H1 (cell line): Measurements from ENCODE around the gene KIF26B.

Experiments used
- ASH2L ChIP-seq: fragments of 200-600, 300-600 bp; sonication (generic); IDR thresholded peaks from one replicate; pipeline ENCODE4 v1.7.1; 2017; ENCODE audit warnings: low read length
- BRCA1 ChIP-seq: IDR thresholded peaks from 2 replicates; pipeline ENCODE4 v1.6.1; 2012; ENCODE audit warnings: low read depth, low read length, improper control_type of control experiment
- EP300 ChIP-seq, 2 experiments: IDR thresholded peaks; 1 replicate in 1 of 2; 2 replicates in 1 of 2; pipeline ENCODE4 v1.6.1; 2011 to 2012; ENCODE audit warnings: low read depth in 2 of 2, low read length in 2 of 2, mild to moderate bottlenecking in 2 of 2, borderline replicate concordance in 1 of 2, inconsistent platforms in 1 of 2, moderate library complexity in 1 of 2
- EZH2 ChIP-seq: fragments of 200-600 bp; sonication (generic); IDR thresholded peaks from 2 replicates; pipeline ENCODE4 v1.7.1; 2012; ENCODE audit warnings: low read depth, mild to moderate bottlenecking, moderate library complexity, low read length, inconsistent platforms; ENCODE audit not compliant: severe bottlenecking
- MAFK ChIP-seq: IDR thresholded peaks from 2 replicates; pipeline ENCODE4 v1.6.1; 2012; ENCODE audit warnings: low read depth, mild to moderate bottlenecking, improper control_type of control experiment, low read length
- MAX ChIP-seq: IDR thresholded peaks from 2 replicates; pipeline ENCODE4 v1.6.1; 2012; ENCODE audit warnings: inconsistent platforms
- NANOG ChIP-seq: IDR thresholded peaks from 2 replicates; pipeline ENCODE4 v1.6.1; 2011; ENCODE audit warnings: low read length, low read depth, mild to moderate bottlenecking, inconsistent platforms; ENCODE audit not compliant: insufficient read depth, poor library complexity, severe bottlenecking
- POLR2AphosphoS5 ChIP-seq: IDR thresholded peaks from 2 replicates; pipeline ENCODE4 v1.6.1; 2011; ENCODE audit warnings: low read depth, low read length
- SP1 ChIP-seq: IDR thresholded peaks from 2 replicates; pipeline ENCODE4 v1.6.1; 2011; ENCODE audit warnings: low read depth, low read length
- SUZ12 ChIP-seq: fragments of 200-600 bp; sonication (generic); IDR thresholded peaks from 2 replicates; pipeline ENCODE4 v1.6.1; 2012; ENCODE audit warnings: mild to moderate bottlenecking, inconsistent platforms, low read length, moderate library complexity, mixed read lengths
- YY1 ChIP-seq: IDR thresholded peaks from 2 replicates; pipeline ENCODE4 v1.6.1; 2011; ENCODE audit warnings: low read depth, mild to moderate bottlenecking, low read length
- ZNF274 ChIP-seq: IDR thresholded peaks from 2 replicates; pipeline ENCODE4 v1.7.0; 2012; ENCODE audit warnings: low read length, borderline replicate concordance; ENCODE audit errors: extremely low read depth
- TF ChIP-seq, protein P1 (sequence below), 3 experiments: IDR thresholded peaks; 1 replicate in 2 of 3; 2 replicates in 1 of 3; pipeline versions ENCODE4 v1.5.1 to v1.6.1; 2011; ENCODE audit warnings: low read length in 3 of 3, mild to moderate bottlenecking in 3 of 3, inconsistent platforms in 2 of 3, low read depth in 1 of 3, moderate library complexity in 1 of 3; ENCODE audit not compliant: insufficient read depth in 1 of 3; ENCODE audit errors: control extremely low read depth in 1 of 3
- TF ChIP-seq, protein P2 (sequence below): IDR thresholded peaks from 2 replicates; pipeline ENCODE4 v1.6.1; 2011; ENCODE audit warnings: low read length, improper control_type of control experiment

DNA sequence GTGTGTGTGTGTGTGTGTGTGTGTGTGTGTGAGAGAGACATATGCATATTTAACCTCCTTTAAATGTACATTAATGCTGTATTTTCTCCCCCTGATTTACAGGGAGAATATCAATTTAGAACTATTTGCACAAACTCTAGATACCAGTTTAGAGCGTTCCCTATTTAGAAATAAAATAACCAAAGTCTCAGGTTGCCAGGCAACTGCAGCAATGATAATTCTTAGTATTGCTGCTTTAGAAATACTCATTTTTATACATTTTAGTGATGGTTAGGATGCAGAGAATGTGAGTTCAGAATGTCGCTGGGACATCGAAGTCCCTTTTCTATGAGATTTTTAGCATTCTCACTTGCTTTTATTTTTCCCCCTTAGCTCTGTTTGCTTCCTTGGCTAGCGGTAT lies 497.3 kb downstream of the KIF26B start:
- TF ChIP-seq, protein P1, sequence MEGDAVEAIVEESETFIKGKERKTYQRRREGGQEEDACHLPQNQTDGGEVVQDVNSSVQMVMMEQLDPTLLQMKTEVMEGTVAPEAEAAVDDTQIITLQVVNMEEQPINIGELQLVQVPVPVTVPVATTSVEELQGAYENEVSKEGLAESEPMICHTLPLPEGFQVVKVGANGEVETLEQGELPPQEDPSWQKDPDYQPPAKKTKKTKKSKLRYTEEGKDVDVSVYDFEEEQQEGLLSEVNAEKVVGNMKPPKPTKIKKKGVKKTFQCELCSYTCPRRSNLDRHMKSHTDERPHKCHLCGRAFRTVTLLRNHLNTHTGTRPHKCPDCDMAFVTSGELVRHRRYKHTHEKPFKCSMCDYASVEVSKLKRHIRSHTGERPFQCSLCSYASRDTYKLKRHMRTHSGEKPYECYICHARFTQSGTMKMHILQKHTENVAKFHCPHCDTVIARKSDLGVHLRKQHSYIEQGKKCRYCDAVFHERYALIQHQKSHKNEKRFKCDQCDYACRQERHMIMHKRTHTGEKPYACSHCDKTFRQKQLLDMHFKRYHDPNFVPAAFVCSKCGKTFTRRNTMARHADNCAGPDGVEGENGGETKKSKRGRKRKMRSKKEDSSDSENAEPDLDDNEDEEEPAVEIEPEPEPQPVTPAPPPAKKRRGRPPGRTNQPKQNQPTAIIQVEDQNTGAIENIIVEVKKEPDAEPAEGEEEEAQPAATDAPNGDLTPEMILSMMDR (IDR thresholded peaks at IDR 0.05; ENCODE audit: control extremely low read depth in 1 of 3, insufficient read depth in 1 of 3, low read depth in 1 of 3, low read length in 3 of 3): no peak
- TF ChIP-seq MAX (no peak), POLR2AphosphoS5 (no peak), MAFK (no peak), EP300 (IDR thresholded peaks at IDR 0.05; ENCODE audit: borderline replicate concordance in 1 of 2, low read depth in 2 of 2, low read length in 2 of 2) (no peak), SP1 (no peak), ZNF274 (no peak), NANOG (no peak), ASH2L (no peak), BRCA1 (no peak), YY1 (no peak), SUZ12 (no peak), EZH2 (no peak)
- TF ChIP-seq, protein P2, sequence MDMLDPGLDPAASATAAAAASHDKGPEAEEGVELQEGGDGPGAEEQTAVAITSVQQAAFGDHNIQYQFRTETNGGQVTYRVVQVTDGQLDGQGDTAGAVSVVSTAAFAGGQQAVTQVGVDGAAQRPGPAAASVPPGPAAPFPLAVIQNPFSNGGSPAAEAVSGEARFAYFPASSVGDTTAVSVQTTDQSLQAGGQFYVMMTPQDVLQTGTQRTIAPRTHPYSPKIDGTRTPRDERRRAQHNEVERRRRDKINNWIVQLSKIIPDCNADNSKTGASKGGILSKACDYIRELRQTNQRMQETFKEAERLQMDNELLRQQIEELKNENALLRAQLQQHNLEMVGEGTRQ: no peak
